SK-N-SH treated with all-trans-retinoic acid at 6 μM for 48 hours (cell line): ENCODE results near the gene CACNA1D.

Experiments used
- ARNTL ChIP-seq: fragments of 450-650 bp; formaldehyde crosslinking; IDR thresholded peaks from 2 replicates; pipeline ENCODE4 v1.5.0; 2020; ENCODE audit warnings: low read depth, mild to moderate bottlenecking, moderate library complexity, borderline replicate concordance
- BACH2 ChIP-seq: fragments of 250-450 bp; sonication (Bioruptor Pico); IDR thresholded peaks from 2 replicates; pipeline ENCODE4 v1.9.0; 2021; ENCODE audit warnings: mild to moderate bottlenecking, borderline replicate concordance
- CSDC2 ChIP-seq: fragments of 250-450 bp; sonication (Bioruptor Pico); IDR thresholded peaks from 2 replicates; pipeline ENCODE4 v1.5.0; 2020; ENCODE audit warnings: mild to moderate bottlenecking, moderate library complexity
- PPARA ChIP-seq: fragments of 250-450 bp; sonication (Bioruptor Pico); IDR thresholded peaks from 2 replicates; pipeline ENCODE4 v1.5.0; 2020; ENCODE audit warnings: mild to moderate bottlenecking, borderline replicate concordance
- RARB ChIP-seq: fragments of 250-450 bp; sonication (Bioruptor Pico); IDR thresholded peaks from 2 replicates; pipeline ENCODE4 v1.8.0; 2021; ENCODE audit warnings: mild to moderate bottlenecking, moderate library complexity
- TCF4 ChIP-seq: fragments of 250-450 bp; sonication (Bioruptor Pico); IDR thresholded peaks from 2 replicates; pipeline ENCODE4 v1.8.0; 2021; ENCODE audit warnings: mild to moderate bottlenecking, moderate library complexity, borderline replicate concordance
- TOX ChIP-seq: fragments of 250-450 bp; sonication (Bioruptor Pico); IDR thresholded peaks from 2 replicates; pipeline ENCODE4 v1.8.0; 2021; ENCODE audit warnings: mild to moderate bottlenecking, moderate library complexity, borderline replicate concordance
- ZC3H10 ChIP-seq: fragments of 250-450 bp; sonication (Bioruptor Pico); IDR thresholded peaks from 2 replicates; pipeline ENCODE4 v1.5.1; 2021; ENCODE audit warnings: mild to moderate bottlenecking, moderate library complexity
- ZNF70 ChIP-seq: fragments of 450-650 bp; formaldehyde crosslinking; IDR thresholded peaks from 2 replicates; pipeline ENCODE4 v1.5.0; 2020; ENCODE audit warnings: mild to moderate bottlenecking, moderate library complexity
- TF ChIP-seq, protein P1 (sequence below): fragments of 250-450 bp; sonication (Bioruptor Pico); IDR thresholded peaks from 2 replicates; pipeline ENCODE4 v1.8.0; 2020; ENCODE audit warnings: mild to moderate bottlenecking, moderate library complexity, borderline replicate concordance

DNA sequence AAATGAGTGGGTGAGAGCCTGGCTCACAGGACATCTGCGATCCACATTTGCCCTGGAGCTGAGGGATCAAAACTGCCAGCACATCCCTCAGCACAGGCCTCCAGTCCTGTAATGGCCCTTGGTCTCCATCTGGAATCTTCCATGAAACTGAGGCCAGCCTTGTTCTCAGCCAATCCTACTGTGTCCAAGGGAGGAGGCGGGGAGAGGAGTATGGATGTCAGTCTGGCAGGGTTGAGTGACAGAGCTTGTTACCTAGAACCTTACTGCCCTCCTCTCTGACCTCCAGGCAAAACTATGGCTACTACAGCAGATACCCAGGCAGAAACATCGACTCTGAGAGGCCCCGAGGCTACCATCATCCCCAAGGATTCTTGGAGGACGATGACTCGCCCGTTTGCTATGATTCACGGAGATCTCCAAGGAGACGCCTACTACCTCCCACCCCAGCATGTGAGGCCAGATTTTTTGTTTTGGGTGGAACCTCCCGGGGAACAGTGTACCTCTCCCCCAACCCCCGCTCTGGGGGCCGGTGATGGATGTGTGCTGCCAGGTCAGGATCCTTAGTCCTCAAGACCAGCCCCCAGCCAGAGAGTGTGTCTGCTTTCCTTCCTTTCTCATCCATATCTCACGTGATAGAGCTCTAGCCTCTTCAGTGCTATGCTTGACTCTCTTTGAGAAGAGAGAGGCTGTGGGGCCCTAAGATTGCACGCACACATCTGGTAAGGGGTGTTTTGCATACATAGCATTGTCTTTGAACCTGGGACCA lies 310.5 kb downstream of the CACNA1D start:
- TF ChIP-seq ZC3H10 (CRISPR knock-in tag) = no peak
- TF ChIP-seq PPARA (CRISPR knock-in tag) = no peak
- no peak for TF ChIP-seq ARNTL (CRISPR knock-in tag)
- TF ChIP-seq RARB (CRISPR knock-in tag) = no peak
- TF ChIP-seq ZNF70 (CRISPR knock-in tag) = no peak
- TF ChIP-seq TCF4 (CRISPR knock-in tag) = no peak
- no peak for TF ChIP-seq TOX (CRISPR knock-in tag)
- TF ChIP-seq, protein P1, sequence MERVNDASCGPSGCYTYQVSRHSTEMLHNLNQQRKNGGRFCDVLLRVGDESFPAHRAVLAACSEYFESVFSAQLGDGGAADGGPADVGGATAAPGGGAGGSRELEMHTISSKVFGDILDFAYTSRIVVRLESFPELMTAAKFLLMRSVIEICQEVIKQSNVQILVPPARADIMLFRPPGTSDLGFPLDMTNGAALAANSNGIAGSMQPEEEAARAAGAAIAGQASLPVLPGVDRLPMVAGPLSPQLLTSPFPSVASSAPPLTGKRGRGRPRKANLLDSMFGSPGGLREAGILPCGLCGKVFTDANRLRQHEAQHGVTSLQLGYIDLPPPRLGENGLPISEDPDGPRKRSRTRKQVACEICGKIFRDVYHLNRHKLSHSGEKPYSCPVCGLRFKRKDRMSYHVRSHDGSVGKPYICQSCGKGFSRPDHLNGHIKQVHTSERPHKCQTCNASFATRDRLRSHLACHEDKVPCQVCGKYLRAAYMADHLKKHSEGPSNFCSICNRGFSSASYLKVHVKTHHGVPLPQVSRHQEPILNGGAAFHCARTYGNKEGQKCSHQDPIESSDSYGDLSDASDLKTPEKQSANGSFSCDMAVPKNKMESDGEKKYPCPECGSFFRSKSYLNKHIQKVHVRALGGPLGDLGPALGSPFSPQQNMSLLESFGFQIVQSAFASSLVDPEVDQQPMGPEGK (CRISPR knock-in tag) = no peak
- TF ChIP-seq BACH2 = no peak
- TF ChIP-seq CSDC2 (CRISPR knock-in tag) = no peak
